Measurements from ENCODE around the gene IL22RA2. TPM values are rescaled to one million over a fixed set of nuclear protein-coding genes. Genes with fewer than 3 reads are reported as not detected.

IL22RA2 gene
- total and polyA plus RNA-seq, 2 of the 13 experiments (the other 11 are each of a cell fraction or from before 2014, with no cell fraction given), result not detected

GRCh38 chr6:137218917-137219663 is 45.6 kb upstream of the IL22RA2 start, which contains the start of gene IFNGR1 (continued):
- TF ChIP-seq HOMEZ (CRISPR knock-in tag; IDR thresholded peaks at IDR 0.05; ENCODE audit: low read depth) (peak; percentile 75), DBP (CRISPR knock-in tag; IDR thresholded peaks at IDR 0.05; ENCODE audit: not compliant biosample characterization) (peak; percentile 88), EHMT2 (IDR thresholded peaks at IDR 0.05; ENCODE audit: borderline replicate concordance, low read depth, low read length) (no peak), ZNF790 (CRISPR knock-in tag; IDR thresholded peaks at IDR 0.05; ENCODE audit: borderline replicate concordance) (0 out of 2 replicates have a peak, but pooled peaks have one; percentile 76), ZNF552 (CRISPR knock-in tag; IDR thresholded peaks at IDR 0.05; ENCODE audit: borderline replicate concordance) (0 out of 2 replicates have a peak, but pooled peaks have one; percentile 15), EP300 (IDR thresholded peaks at IDR 0.05; ENCODE audit: low read depth in 2 of 2, low read length in 2 of 2) (peak in 1 of 2 experiments; percentile 81; a peak in 3 of 4 replicates), EP300 (CRISPR knock-in tag; IDR thresholded peaks at IDR 0.05; ENCODE audit: borderline replicate concordance) (peak; percentile 76), GTF2F1 (IDR thresholded peaks at IDR 0.05; ENCODE audit: low read length) (no peak), KDM5B (CRISPR knock-in tag; IDR thresholded peaks at IDR 0.05; ENCODE audit: borderline replicate concordance) (peak; percentile 89), DNMT3B (CRISPR knock-in tag; conservative IDR thresholded peaks at IDR 0.05) (no peak; the same call in 1 of the 2 replicates), ETV6 (CRISPR knock-in tag; conservative IDR thresholded peaks at IDR 0.05) (0 out of 2 replicates have a peak, but pooled peaks have one; percentile 36), ZNF564 (CRISPR knock-in tag; IDR thresholded peaks at IDR 0.05) (peak; percentile 87), ATF1 (CRISPR knock-in tag; IDR thresholded peaks at IDR 0.05) (peak; percentile 89), ZNF646 (CRISPR knock-in tag; IDR thresholded peaks at IDR 0.05) (no peak; the same call in 1 of the 2 replicates), ZNF350 (CRISPR knock-in tag; IDR thresholded peaks at IDR 0.05; ENCODE audit: borderline replicate concordance, low read depth) (peak; percentile 96), PHF5A (CRISPR knock-in tag; IDR thresholded peaks at IDR 0.05; ENCODE audit: low read depth, unreplicated experiment) (peak; percentile 77), SSRP1 (CRISPR knock-in tag; IDR thresholded peaks at IDR 0.05) (no peak), MTF2 (CRISPR knock-in tag; IDR thresholded peaks at IDR 0.05; ENCODE audit: borderline replicate concordance) (no peak), ZNF563 (CRISPR knock-in tag; IDR thresholded peaks at IDR 0.05) (peak; percentile 93), SKI (IDR thresholded peaks at IDR 0.05; ENCODE audit: partially characterized antibody) (peak; percentile 84), ZNF329 (CRISPR knock-in tag; IDR thresholded peaks at IDR 0.05; ENCODE audit: low read depth) (no peak), MIXL1 (CRISPR knock-in tag; IDR thresholded peaks at IDR 0.05) (peak; percentile 23; the same call in 1 of the 2 replicates)

Measured in HepG2 (cell line).